ENCODE results near the gene TPP2.
A peak's percentile ranks its signal among the peaks of the same experiment; 100 is the strongest.

The TPP2 gene

DNA sequence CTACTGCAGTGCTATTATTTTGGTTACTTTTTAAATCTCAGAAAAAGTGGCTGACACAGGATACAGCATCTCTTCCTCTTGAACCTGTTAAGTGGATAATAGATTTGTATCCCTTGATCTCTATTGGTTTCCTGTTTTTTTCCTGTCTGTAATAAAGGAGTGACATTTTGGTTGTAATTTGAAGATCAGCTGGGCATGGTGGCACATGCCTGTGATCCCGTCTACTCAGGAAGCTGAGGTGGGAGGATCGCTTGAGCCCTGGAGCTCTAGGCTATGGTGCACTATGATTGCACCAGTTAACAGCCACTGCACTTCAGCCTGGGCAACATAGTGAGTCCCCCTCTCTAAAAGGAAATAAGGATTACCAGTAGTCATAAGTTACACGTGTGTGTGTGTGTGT is 51.3 kb downstream of the TPP2 start:
- no peak overlapping the region for H3K4me3 ChIP-seq
- H3K27ac ChIP-seq = no peak overlapping the region

DNA sequence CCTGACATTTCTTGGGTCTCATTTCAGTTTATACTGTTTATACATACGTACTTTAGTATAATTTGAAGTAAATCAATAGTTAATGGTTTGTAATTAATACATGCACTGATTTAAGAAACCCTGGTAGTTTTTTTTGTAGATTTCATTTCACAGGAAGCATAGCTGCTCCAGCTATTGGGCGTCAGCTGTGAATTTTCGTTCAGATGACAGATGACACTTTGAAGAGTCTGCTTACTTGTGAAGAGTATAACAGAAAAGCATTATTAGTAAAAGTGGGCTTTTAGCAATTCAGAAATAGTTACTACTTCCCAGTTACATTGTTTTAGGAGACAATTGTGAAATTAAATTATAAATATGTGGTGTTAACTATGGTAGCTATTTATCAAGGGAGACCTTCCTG is 53.7 kb downstream of the TPP2 start:
- H3K27ac ChIP-seq = no peak overlapping the region
- no peak overlapping the region for H3K4me3 ChIP-seq

DNA sequence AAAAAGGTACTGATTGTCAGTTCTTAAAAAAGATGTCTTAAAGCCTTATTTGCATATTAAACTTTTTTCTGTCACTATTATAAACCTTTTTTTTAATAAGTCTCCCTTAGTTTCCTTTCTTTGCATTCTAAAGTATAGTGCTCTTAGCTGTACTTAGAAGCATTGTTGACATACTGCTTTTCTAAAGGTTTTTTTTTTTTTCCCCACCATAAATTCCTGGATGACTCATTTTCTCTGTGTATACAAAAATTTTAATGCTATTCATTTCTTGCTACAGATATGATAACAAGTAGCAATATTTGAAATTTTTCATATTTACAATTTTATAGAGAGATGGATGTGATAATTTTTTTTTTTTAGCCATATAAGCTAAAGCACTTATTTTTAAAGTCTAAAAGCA is 54.6 kb downstream of the TPP2 start:
- H3K4me3 ChIP-seq = no peak overlapping the region
- H3K27ac ChIP-seq = no peak overlapping the region

GRCh38 chr13:102651892-102652291 is 55.1 kb downstream of the TPP2 start:
- Histone ChIP-seq H3K27ac (no peak overlapping the region), H3K4me3 (no peak overlapping the region)

GRCh38 chr13:102654756-102655155 is 58.0 kb downstream of the TPP2 start:
- no peak overlapping the region for H3K27ac ChIP-seq
- H3K4me3 ChIP-seq = no peak overlapping the region

DNA sequence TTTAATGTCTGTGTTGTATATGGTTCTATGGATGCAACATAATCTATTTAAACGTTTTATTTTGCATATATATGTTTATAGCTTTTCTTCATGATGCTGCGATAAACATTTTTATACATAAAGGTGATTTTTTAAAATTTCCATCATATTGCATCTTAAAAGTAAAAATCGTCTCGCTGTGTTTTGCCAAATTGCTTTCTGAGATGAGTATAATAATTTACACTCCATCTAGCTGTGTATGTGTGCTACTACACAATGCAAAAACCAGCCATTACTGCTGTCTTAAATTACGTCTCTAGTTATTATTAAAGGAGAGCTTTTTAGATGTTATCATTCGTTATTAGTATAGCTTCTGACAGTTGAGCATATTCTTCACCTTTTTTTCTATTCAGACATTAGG is 60.8 kb downstream of the TPP2 start:
- no peak overlapping the region for H3K4me3 ChIP-seq
- H3K27ac ChIP-seq = no peak overlapping the region

DNA sequence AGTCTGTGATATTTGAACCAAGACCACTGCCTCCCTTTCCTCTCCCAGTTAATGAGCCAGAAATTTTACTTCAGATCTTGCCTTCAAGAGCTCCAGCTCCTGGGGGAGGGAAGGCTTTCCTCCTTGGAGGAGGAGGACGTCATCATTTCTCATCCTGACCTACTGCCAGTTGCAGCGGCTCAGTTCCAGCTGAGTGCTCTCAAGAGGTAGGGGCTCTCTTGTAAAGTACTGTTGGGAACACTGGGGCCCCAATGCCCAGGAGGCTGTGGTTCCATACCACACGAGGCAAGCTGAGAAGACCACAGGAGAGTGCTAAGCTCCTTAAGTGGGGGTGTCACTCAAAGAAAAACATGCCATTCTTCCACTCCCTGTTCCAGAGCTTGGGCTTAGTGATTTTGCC is 61.9 kb downstream of the TPP2 start:
- H3K4me3 ChIP-seq = no peak overlapping the region
- no peak overlapping the region for H3K27ac ChIP-seq

DNA sequence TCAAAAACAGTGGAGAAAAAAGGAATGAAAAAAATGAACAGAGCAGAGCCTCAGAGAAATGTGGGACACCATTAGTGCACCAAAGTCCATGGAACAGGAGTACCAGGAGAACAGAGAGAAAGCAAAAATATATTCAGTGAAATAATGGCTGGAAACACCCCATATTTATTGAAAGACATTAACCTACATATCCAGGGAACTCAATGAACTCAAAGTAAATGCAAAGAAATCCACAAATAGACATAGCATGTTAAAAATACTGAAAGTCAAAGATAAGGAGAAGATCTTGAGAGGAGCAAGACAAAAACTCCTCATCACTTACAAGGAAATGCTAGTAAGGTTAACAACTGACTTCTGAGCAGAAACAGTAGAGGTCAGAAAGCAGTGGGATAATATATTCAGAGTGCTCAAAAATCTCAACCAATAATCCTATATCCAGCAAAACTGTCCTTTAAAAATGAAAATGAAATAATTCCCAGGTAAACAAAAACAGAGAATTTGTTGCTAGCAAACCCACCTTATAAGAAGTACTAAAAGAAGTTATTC is 62.5 kb downstream of the TPP2 start:
- no peak overlapping the region for H3K4me3 ChIP-seq
- no peak overlapping the region for H3K27ac ChIP-seq

DNA sequence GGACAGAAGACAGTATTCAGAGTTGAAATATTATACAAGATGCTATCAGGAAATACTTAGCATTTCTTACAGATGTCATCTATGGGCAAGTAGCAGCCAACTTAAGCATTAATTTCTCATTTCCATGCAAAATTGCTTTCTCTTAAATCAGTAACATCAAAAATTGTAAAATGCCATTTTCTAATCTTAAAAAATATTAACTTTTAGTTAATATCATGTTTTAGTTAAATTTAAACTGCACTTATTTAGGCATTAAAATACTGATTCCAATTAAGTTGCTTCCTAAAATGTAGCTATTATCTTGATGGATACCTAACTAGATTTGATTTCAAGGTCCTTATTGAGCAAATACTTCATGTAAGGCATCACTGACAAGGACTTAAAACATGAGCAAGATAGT is 70.2 kb downstream of the TPP2 start:
- no peak overlapping the region for H3K27ac ChIP-seq
- H3K4me3 ChIP-seq = no peak overlapping the region

GRCh38 chr13:102667911-102668310 is 71.1 kb downstream of the TPP2 start:
- no peak overlapping the region for H3K27ac ChIP-seq

GRCh38 chr13:102670130-102670529 is 73.3 kb downstream of the TPP2 start:
- Histone ChIP-seq H3K4me3 (no peak overlapping the region), H3K27ac (no peak overlapping the region)

More at GRCh38 chr13:102667911-102668310, 71.1 kb downstream of the TPP2 start:
- no peak overlapping the region for H3K4me3 ChIP-seq

- no peak overlapping the region for H3K27ac ChIP-seq
- H3K4me3 ChIP-seq = no peak overlapping the region
Measured at GRCh38 chr13:102675115-102675514, 78.3 kb downstream of the TPP2 start.

DNA sequence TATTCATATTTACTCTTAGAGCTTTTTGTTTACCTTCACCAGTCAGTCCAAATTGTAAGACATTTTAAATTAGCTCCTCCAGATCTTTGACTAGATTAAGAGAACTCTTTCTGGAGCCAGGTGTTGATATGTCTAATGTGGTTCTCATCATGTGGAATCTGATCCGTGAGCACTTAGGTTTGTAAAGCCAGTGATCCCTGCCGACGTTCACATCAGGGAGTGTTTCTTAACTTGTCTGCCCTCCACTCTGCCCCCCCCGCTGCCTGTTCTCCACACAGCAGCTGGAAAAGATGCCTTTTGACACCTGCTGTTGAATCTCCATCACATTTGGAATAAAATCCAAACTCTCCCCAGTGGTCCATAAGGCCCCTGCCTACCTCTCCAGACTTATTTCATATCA is 80.3 kb downstream of the TPP2 start:
- H3K27ac ChIP-seq = no peak overlapping the region
- no peak overlapping the region for H3K4me3 ChIP-seq

- no peak overlapping the region for H3K4me3 ChIP-seq
- H3K27ac ChIP-seq = no peak overlapping the region
Measured at GRCh38 chr13:102678339-102679107, 81.7 kb downstream of the TPP2 start.

DNA sequence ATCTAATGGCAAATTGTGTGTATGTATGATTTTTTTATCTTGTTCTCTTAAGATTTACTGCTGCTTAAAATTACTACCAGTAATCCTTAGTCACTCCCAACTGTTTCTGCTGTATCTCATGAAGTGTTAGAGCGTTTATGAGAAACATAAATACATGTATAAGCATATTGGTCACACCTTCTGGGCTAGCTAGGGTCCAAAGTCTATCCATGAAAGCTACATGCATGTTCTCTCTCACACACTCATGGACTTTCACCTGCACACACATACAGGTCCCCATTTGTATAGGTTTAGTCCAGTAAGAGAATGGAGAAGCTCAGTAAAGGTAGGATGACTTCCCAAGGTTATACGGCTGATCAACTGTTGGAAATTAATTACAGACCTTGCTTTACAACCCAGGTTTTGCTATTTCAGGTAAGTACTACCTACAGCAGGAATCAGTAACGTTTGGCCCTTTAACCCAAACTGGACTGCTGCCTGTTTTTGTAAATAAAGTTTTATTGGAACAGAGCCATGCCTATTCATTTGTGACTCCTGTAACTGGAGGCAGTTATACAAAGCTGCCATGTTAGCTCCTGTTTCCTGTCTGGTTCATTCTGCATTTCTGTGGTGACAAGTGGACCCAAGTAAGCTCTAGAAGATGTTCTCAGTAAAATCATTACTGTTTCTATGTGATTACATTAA is 82.8 kb downstream of the TPP2 start:
- no peak overlapping the region for H3K27ac ChIP-seq

DNA sequence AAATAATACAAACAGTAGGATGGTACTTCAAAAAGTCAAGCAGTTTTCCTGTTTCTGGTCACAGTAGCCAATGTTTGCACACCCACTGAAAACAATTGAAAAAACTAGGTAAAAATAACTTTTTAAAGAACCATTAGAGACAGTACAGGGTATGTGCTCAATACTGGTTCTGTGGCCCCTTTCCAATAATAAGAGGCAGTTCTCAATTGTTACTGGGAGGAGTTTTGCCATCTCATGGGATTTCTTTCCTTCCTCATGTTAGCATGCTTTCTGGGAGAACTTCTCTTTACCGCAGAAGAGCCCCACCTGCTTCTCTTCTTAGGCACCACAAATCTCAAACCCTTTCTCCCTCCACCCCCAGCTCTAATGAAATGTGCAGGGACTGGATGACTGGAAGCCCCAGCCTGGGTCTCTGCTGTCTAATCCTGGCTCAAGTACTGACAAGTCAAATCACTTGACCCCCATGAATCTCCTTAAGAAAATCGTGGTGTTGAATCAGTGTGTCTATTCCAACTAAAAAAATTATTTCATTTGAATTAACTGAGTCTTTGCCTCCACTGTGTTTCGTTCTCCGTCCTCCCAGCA is 83.4 kb downstream of the TPP2 start:
- Histone ChIP-seq H3K4me3 (no peak overlapping the region), H3K27ac (peak overlapping the region in 2 of 21 experiments; percentile 3 to 40)

More for the DNA sequence above, 82.8 kb downstream of the TPP2 start:
- no peak overlapping the region for H3K4me3 ChIP-seq

GRCh38 chr13:102680842-102681740 is 84.3 kb downstream of the TPP2 start:
- no peak overlapping the region for H3K4me3 ChIP-seq
- H3K27ac ChIP-seq = peak overlapping the region in 4 of 21 experiments; percentile 21 to 40 (median 29)

GRCh38 chr13:102682211-102682610 is 85.4 kb downstream of the TPP2 start:
- Histone ChIP-seq H3K4me3 (no peak overlapping the region), H3K27ac (no peak overlapping the region)

DNA sequence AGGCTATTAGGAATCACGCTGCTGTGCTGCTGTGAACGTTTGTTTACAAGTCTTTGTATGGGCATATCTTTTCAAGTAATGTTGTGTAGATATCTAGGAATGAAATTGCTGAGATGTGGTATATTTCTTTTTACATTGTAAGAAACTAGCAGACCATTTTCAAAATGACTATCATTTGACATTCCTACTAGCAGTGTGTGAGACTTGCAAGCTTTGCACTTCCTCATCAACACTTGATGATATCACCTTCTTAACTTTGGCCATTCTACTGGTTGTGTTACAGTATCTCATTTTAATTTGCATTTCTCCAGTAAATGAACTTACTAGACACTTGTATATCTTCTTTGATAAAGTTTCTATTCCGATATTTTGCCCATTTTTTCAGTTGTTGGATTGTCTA is 85.9 kb downstream of the TPP2 start:
- H3K4me3 ChIP-seq = no peak overlapping the region
- H3K27ac ChIP-seq = no peak overlapping the region

DNA sequence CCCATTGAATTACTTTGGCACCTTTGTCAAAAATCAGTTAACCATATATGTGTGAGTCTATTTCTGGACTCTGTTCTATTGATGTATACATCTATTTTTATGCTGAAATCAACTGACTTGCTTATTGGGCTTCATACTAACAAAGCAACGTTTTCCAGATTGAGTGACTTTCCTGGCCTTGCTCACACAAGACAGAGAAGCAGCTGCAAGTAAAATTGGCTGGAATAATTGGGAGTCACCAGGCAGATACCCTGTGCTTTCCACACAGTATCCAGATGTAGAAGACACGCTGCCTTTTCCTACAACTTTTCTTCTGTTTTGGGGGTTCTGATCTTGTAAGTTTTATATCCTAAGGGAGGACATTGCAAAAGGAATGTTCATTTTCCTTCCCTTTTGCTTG is 86.9 kb downstream of the TPP2 start:
- Histone ChIP-seq H3K4me3 (no peak overlapping the region), H3K27ac (no peak overlapping the region)
